Coronary artery (tissue), 2 donors: ENCODE results near the gene ZCCHC3.

Experiments used
- DNase-seq: peaks from one replicate; pipeline ENCODE4 v3.0.0-alpha.2; 2017; ENCODE audit warnings: low spot score
- H3K27ac ChIP-seq, 2 donors: fragments of 200-600 bp; sonication (generic); one replicate each; pipeline ENCODE4 v1.5.1; 2016 to 2019
- H3K4me3 ChIP-seq: fragments of 200-600 bp; sonication (generic); 2 replicates; pipeline ENCODE4 v1.5.1; 2016; ENCODE audit warnings: mild to moderate bottlenecking, moderate library complexity
- TF ChIP-seq, protein P1 (sequence below): fragments of 200-600 bp; sonication (generic); IDR thresholded peaks from one replicate; pipeline ENCODE4 v1.5.1; 2019; ENCODE audit warnings: antibody characterized with exemption

ZCCHC3 gene

GRCh38 chr20:259981-260380 lies 37.4 kb upstream of the ZCCHC3 start:
- Histone ChIP-seq H3K4me3 (no peak overlapping the region), H3K27ac (no peak overlapping the region)
- DNase-seq = no peak
- TF ChIP-seq, protein P1, sequence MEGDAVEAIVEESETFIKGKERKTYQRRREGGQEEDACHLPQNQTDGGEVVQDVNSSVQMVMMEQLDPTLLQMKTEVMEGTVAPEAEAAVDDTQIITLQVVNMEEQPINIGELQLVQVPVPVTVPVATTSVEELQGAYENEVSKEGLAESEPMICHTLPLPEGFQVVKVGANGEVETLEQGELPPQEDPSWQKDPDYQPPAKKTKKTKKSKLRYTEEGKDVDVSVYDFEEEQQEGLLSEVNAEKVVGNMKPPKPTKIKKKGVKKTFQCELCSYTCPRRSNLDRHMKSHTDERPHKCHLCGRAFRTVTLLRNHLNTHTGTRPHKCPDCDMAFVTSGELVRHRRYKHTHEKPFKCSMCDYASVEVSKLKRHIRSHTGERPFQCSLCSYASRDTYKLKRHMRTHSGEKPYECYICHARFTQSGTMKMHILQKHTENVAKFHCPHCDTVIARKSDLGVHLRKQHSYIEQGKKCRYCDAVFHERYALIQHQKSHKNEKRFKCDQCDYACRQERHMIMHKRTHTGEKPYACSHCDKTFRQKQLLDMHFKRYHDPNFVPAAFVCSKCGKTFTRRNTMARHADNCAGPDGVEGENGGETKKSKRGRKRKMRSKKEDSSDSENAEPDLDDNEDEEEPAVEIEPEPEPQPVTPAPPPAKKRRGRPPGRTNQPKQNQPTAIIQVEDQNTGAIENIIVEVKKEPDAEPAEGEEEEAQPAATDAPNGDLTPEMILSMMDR = no peak

DNA sequence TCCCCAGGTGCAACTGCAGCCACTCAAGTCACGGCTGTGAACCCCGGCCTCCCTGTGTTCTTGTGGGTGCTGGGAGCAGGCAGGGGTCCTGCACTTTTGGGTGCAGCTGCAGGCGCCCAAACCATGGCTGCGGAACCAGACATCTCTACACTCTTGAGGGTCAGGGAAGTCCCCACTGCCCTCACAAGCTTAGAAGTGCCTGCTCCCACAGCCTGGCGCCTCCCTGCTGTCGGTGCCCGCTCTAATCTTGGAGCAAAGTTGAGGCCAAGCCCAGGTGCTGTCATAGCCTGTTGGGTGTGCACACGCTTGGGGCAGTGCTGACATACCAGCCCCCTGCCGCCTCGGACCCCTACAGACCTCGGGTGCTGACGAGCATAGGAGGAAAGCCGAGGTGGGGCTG lies 33.7 kb upstream of the ZCCHC3 start:
- no peak overlapping the region for H3K4me3 ChIP-seq
- DNase-seq = no peak
- TF ChIP-seq, protein P1 = no peak
- no peak overlapping the region for H3K27ac ChIP-seq

- TF ChIP-seq, protein P1 = peak; percentile 96
- peak overlapping the region; percentile 74 for H3K4me3 ChIP-seq
- peak; percentile 86 for DNase-seq
- H3K27ac ChIP-seq = no peak overlapping the region
Measured at GRCh38 chr20:266596-267562, 30.5 kb upstream of the ZCCHC3 start.

DNA sequence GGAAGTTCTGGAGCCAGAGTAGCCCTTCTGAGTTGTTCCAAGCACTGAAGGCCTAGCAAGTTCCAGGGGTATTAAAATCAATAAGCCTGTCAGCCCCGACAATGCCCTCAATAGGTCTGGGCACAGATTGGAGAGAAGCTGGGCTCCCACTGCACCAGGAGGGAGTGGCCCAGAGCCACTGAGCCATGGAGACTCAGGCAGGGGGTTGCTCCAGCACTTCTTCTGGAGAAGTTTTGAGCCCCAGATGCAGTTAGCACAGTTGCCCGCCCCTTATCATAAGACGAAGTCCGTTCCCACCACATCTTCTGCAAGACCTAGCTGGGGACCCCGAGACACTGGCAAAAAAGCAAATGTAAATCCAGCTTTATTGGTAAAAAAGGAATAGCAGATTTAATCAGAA lies 26.9 kb upstream of the ZCCHC3 start:
- DNase-seq = no peak
- TF ChIP-seq, protein P1 = no peak
- Histone ChIP-seq H3K27ac (no peak overlapping the region), H3K4me3 (no peak overlapping the region)

- no peak for DNase-seq
- Histone ChIP-seq H3K4me3 (no peak overlapping the region), H3K27ac (no peak overlapping the region)
- TF ChIP-seq, protein P1 = no peak
Measured at GRCh38 chr20:271069-271468, 26.3 kb upstream of the ZCCHC3 start.

GRCh38 chr20:271528-271927 lies 25.8 kb upstream of the ZCCHC3 start:
- no peak overlapping the region for H3K27ac ChIP-seq
- no peak for DNase-seq
- TF ChIP-seq, protein P1 = no peak
- no peak overlapping the region for H3K4me3 ChIP-seq

DNA sequence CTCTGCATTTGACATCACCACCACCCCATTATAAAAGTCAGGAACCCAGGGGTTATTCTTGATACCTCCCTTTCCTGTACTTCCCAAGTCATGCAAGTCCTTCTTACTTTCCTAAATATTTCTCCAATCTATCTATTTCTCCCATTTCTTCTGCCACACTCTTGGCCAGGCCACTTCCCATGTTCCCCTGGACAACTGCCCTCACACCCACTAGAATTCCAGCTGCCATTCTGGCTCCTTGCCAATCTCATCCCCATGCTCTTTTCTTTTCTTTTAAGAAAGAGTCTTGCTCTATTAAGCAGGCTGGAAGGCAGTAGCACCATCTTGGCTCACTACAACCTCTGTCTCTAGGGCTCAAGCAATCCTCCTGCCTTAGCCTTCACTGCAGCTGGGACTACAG lies 24.7 kb upstream of the ZCCHC3 start:
- Histone ChIP-seq H3K27ac (no peak overlapping the region), H3K4me3 (no peak overlapping the region)
- TF ChIP-seq, protein P1 = no peak
- DNase-seq = no peak
